Tibial nerve (tissue), 4 donors: Measurements from ENCODE around the gene ZNF789. TPM values are rescaled to one million over a fixed set of nuclear protein-coding genes. Genes with fewer than 3 reads are reported as not detected.

ENCODE experiments used
- DNase-seq, 2 donors: peaks; one replicate each; pipeline ENCODE4 v3.0.0-alpha.2; 2019; ENCODE audit warnings: low spot score in 2 of 2
- H3K27ac ChIP-seq, 4 donors: fragments of 200-600 bp; sonication (generic) in 3 of 4; one replicate each; pipeline ENCODE4 v1.5.1; 2017 to 2019; ENCODE audit warnings: mild to moderate bottlenecking in 1 of 4
- H3K27me3 ChIP-seq, 2 donors: fragments of 200-600 bp; sonication (generic) in 1 of 2; one replicate each; pipeline versions ENCODE4 v1.5.1 to v1.6.0; 2017 to 2019
- H3K36me3 ChIP-seq, 3 donors: fragments of 200-600 bp; sonication (generic); one replicate each; pipeline ENCODE4 v1.5.1; 2018 to 2019
- H3K4me1 ChIP-seq, 4 donors: fragments of 200-600 bp; sonication (generic) in 3 of 4; one replicate each; pipeline ENCODE4 v1.5.1; 2017 to 2019
- H3K4me3 ChIP-seq, 4 donors: fragments of 200-600 bp; sonication (generic) in 3 of 4; one replicate each; pipeline ENCODE4 v1.5.1; 2017 to 2019; ENCODE audit warnings: mild to moderate bottlenecking in 1 of 4, moderate library complexity in 1 of 4
- H3K9me3 ChIP-seq, 4 donors: fragments of 200-600 bp; sonication (generic) in 3 of 4; one replicate each; pipeline ENCODE4 v1.5.1; 2017 to 2019
- CTCF ChIP-seq, 5 experiments: fragments of 200-600 bp in 3 of 5; fragments of 450-650 bp in 2 of 5; sonication (generic) in 3 of 5; IDR thresholded peaks; one replicate each; pipeline ENCODE4 v1.5.1; 2016 to 2019; ENCODE audit warnings: antibody characterized with exemption in 5 of 5, mild to moderate bottlenecking in 3 of 5, moderate library complexity in 2 of 5
- EP300 ChIP-seq, 2 donors: sonication (generic); formaldehyde crosslinking; IDR thresholded peaks; one replicate each; pipeline ENCODE4 v1.6.1; 2017; ENCODE audit warnings: antibody characterized with exemption in 2 of 2, mild to moderate bottlenecking in 1 of 2
- POLR2A ChIP-seq, 2 donors: fragments of 450-650 bp; IDR thresholded peaks; one replicate each; pipeline ENCODE4 v1.6.1; 2017; ENCODE audit warnings: antibody characterized with exemption in 2 of 2, mild to moderate bottlenecking in 2 of 2, moderate library complexity in 2 of 2
- WGBS, 2 donors: methylation state at CpG; one replicate each; pipeline ENCODE4 v1.1.5; 2018; 5-methylcytosine and 5-hydroxymethylcytosine counted together
- total RNA-seq, 4 donors: library from RNA; depleted of rRNA; stranded (reverse); fragments of >200 nt; gene quantifications; one replicate each; pipeline ENCODE4 v1.1.0, GENCODE V29; 2016

The ZNF789 gene
- total RNA-seq, 4 donors from 2014 or later, result 7.4 to 16.5 (median 12.1) TPM

- Histone ChIP-seq H3K27ac (no peak overlapping the region), H3K27me3 (no peaks in the 10 kb centered on the region), H3K36me3 (peaks cover 6 to 85% (median 32%) of the 10 kb centered on the region in 3 donors), H3K9me3 (no peaks in the 10 kb centered on the region), H3K4me3 (no peak overlapping the region), H3K4me1 (peaks cover 0 to 24% (median 9%) of the 10 kb centered on the region in 4 donors)
- 84 to 88% methylated on average over 4 of the region's 4 CpGs for WGBS, 2 donors
- TF ChIP-seq EP300 (IDR thresholded peaks at IDR 0.05), result no peak
- no peak for TF ChIP-seq CTCF (IDR thresholded peaks at IDR 0.05)
- TF ChIP-seq POLR2A (IDR thresholded peaks at IDR 0.05), result no peak
- no peak for DNase-seq
These were observed 26.6 kb upstream of the ZNF789 start for GRCh38 chr7:99446096-99446495.

GRCh38 chr7:99447943-99448342 lies 24.7 kb upstream of the ZNF789 start:
- Histone ChIP-seq H3K9me3 (no peaks in the 10 kb centered on the region), H3K4me3 (no peak overlapping the region), H3K36me3 (peaks cover 6 to 100% (median 32%) of the 10 kb centered on the region in 3 donors), H3K4me1 (peaks cover 0 to 5% (median 0%) of the 10 kb centered on the region in 4 donors), H3K27me3 (no peaks in the 10 kb centered on the region), H3K27ac (no peak overlapping the region)
- WGBS, 2 donors, result 85 to 92% methylated on average over 10 of the region's 10 CpGs
- no peak for DNase-seq
- TF ChIP-seq POLR2A (IDR thresholded peaks at IDR 0.05), result no peak
- TF ChIP-seq CTCF (IDR thresholded peaks at IDR 0.05), result no peak
- TF ChIP-seq EP300 (IDR thresholded peaks at IDR 0.05), result no peak

GRCh38 chr7:99448855-99449254 lies 23.8 kb upstream of the ZNF789 start:
- Histone ChIP-seq H3K36me3 (peaks cover 6 to 100% (median 32%) of the 10 kb centered on the region in 3 donors), H3K27ac (no peak overlapping the region), H3K9me3 (no peaks in the 10 kb centered on the region), H3K27me3 (no peaks in the 10 kb centered on the region), H3K4me3 (no peak overlapping the region), H3K4me1 (no peaks in the 10 kb centered on the region)
- no peak for TF ChIP-seq EP300 (IDR thresholded peaks at IDR 0.05)
- WGBS, 2 donors, result 91 to 100% methylated on average over 7 to 10 of the region's 10 CpGs
- DNase-seq, result no peak

- WGBS, 2 donors, result 94 to 99% methylated on average over 4 to 5 of the region's 5 CpGs
- no peak overlapping the region for H3K27ac ChIP-seq
- H3K36me3 ChIP-seq, result peaks cover 6 to 100% (median 32%) of the 10 kb centered on the region in 3 donors
- no peak overlapping the region for H3K4me3 ChIP-seq
- H3K9me3 ChIP-seq, result no peaks in the 10 kb centered on the region
- H3K4me1 ChIP-seq, result no peaks in the 10 kb centered on the region
- TF ChIP-seq EP300 (IDR thresholded peaks at IDR 0.05), result no peak
- TF ChIP-seq POLR2A (IDR thresholded peaks at IDR 0.05), result no peak
- TF ChIP-seq CTCF (IDR thresholded peaks at IDR 0.05), result no peak
- DNase-seq, result no peak
- H3K27me3 ChIP-seq, result no peaks in the 10 kb centered on the region
These were observed 23.4 kb upstream of the ZNF789 start for GRCh38 chr7:99449326-99449725.

- Histone ChIP-seq H3K4me3 (no peak overlapping the region), H3K27me3 (no peaks in the 10 kb centered on the region), H3K9me3 (no peaks in the 10 kb centered on the region), H3K36me3 (peaks cover 2 to 100% (median 16%) of the 10 kb centered on the region in 3 donors), H3K27ac (no peak overlapping the region), H3K4me1 (no peaks in the 10 kb centered on the region)
- TF ChIP-seq POLR2A (IDR thresholded peaks at IDR 0.05) (no peak), EP300 (IDR thresholded peaks at IDR 0.05) (no peak), CTCF (IDR thresholded peaks at IDR 0.05) (no peak)
- WGBS, 2 donors, result 88 to 100% methylated on average over 1 to 4 of the region's 8 CpGs
- no peak for DNase-seq
These were observed 20.8 kb upstream of the ZNF789 start for GRCh38 chr7:99451936-99452335.

GRCh38 chr7:99452541-99452940 lies 20.1 kb upstream of the ZNF789 start:
- no peaks in the 10 kb centered on the region for H3K27me3 ChIP-seq
- H3K4me3 ChIP-seq, result no peak overlapping the region
- no peak for DNase-seq
- WGBS, 2 donors, result 75 to 80% methylated on average over 12 to 13 of the region's 13 CpGs
- H3K27ac ChIP-seq, result no peak overlapping the region
- TF ChIP-seq POLR2A (IDR thresholded peaks at IDR 0.05) (no peak), EP300 (IDR thresholded peaks at IDR 0.05) (no peak), CTCF (IDR thresholded peaks at IDR 0.05) (no peak)
- peaks cover 2 to 100% (median 16%) of the 10 kb centered on the region in 3 donors for H3K36me3 ChIP-seq
- no peaks in the 10 kb centered on the region for H3K4me1 ChIP-seq
- H3K9me3 ChIP-seq, result no peaks in the 10 kb centered on the region
